GM12891 (cell line): ENCODE measurements around the gene SZT2.

Experiments used
- POLR2A ChIP-seq: IDR thresholded peaks from 2 replicates; pipeline ENCODE4 v1.6.1; 2011; ENCODE audit warnings: low read depth, low read length, control low read depth
- POLR2AphosphoS5 ChIP-seq: IDR thresholded peaks from 2 replicates; pipeline ENCODE4 v1.6.1; 2011; ENCODE audit warnings: low read depth, low read length, control low read depth
- POU2F2 ChIP-seq: IDR thresholded peaks from 2 replicates; pipeline ENCODE4 v1.6.1; 2011; ENCODE audit warnings: low read depth, mild to moderate bottlenecking, control low read depth, low read length, moderate library complexity
- SPI1 ChIP-seq: IDR thresholded peaks from 2 replicates; pipeline ENCODE4 v1.6.1; 2011; ENCODE audit warnings: low read depth, low read length, control low read depth
- TAF1 ChIP-seq: IDR thresholded peaks from 2 replicates; pipeline ENCODE4 v1.6.1; 2011; ENCODE audit warnings: low read depth, low read length, control low read depth

GRCh38 chr1:43398227-43398626, 8.5 kb downstream of the SZT2 start:
- no peak for TF ChIP-seq POLR2A
- no peak for TF ChIP-seq POU2F2
- TF ChIP-seq POLR2AphosphoS5, result no peak
- no peak for TF ChIP-seq TAF1
- TF ChIP-seq SPI1, result no peak
